ENCODE results near the gene IGF1R.

DNA sequence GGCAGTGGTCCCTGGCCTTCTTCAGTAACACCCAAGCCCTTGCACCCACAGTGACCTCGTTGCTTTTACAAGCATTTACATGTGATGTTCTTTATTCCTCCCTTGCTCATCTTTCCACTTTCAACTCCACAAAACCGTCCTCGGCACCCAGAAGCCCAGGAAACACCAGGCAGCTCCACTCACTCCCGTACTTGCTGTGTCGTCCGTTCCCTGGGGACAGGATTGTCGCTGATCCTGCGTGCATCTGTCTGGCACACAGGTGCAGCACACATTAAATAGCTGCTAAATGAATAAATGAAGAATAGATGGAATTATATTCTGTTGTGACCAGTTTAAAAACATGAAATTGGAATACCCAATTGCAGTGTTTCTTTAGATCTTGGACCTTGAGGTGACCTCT is 239.6 kb downstream of the IGF1R start:
- no peak for TF ChIP-seq EZH2 (IDR thresholded peaks at IDR 0.05)
- TF ChIP-seq, protein P1, sequence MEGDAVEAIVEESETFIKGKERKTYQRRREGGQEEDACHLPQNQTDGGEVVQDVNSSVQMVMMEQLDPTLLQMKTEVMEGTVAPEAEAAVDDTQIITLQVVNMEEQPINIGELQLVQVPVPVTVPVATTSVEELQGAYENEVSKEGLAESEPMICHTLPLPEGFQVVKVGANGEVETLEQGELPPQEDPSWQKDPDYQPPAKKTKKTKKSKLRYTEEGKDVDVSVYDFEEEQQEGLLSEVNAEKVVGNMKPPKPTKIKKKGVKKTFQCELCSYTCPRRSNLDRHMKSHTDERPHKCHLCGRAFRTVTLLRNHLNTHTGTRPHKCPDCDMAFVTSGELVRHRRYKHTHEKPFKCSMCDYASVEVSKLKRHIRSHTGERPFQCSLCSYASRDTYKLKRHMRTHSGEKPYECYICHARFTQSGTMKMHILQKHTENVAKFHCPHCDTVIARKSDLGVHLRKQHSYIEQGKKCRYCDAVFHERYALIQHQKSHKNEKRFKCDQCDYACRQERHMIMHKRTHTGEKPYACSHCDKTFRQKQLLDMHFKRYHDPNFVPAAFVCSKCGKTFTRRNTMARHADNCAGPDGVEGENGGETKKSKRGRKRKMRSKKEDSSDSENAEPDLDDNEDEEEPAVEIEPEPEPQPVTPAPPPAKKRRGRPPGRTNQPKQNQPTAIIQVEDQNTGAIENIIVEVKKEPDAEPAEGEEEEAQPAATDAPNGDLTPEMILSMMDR (IDR thresholded peaks at IDR 0.05), result no peak
- no peak for TF ChIP-seq EZH2phosphoT487 (IDR thresholded peaks at IDR 0.05)

Measured in neural progenitor cell (in vitro differentiated cells).